Left lung (tissue), 10 donors: Measurements from ENCODE around the gene GRIN2C. TPM values are rescaled to one million over a fixed set of nuclear protein-coding genes. Genes with fewer than 3 reads are reported as not detected.

Experiments
- ATAC-seq: fragments of 200-7000 bp; cut with Tn5 transposase; one replicate; pipeline ENCODE4 v1.9.1; 2020; ENCODE audit warnings: moderate library complexity
- DNase-seq, 4 donors: peaks; one replicate each; pipeline ENCODE4 v3.0.0-alpha.2; 2013 to 2020
- H3K27ac ChIP-seq, 2 donors: fragments of 200-600 bp; sonication (generic) in 1 of 2; one replicate each; pipeline versions ENCODE4 v1.5.0 to v1.8.0; 2020 to 2021
- H3K27me3 ChIP-seq, 2 donors: fragments of 200-600 bp; sonication (generic) in 1 of 2; one replicate each; pipeline versions ENCODE4 v1.5.0 to v1.8.0; 2020 to 2021
- H3K36me3 ChIP-seq, 2 donors: fragments of 200-600 bp; sonication (generic) in 1 of 2; one replicate each; pipeline versions ENCODE4 v1.5.0 to v1.8.0; 2020 to 2021
- H3K4me1 ChIP-seq, 2 donors: fragments of 200-600 bp; one replicate each; pipeline ENCODE4 v1.8.0; 2021
- H3K4me3 ChIP-seq, 2 donors: fragments of 200-600 bp; sonication (generic) in 1 of 2; one replicate each; pipeline versions ENCODE4 v1.5.0 to v1.8.0; 2020 to 2021; ENCODE audit warnings: mild to moderate bottlenecking in 1 of 2
- H3K9me3 ChIP-seq, 2 donors: fragments of 200-600 bp; sonication (generic) in 1 of 2; one replicate each; pipeline versions ENCODE4 v1.5.0 to v1.8.0; 2020 to 2021
- CTCF ChIP-seq, 2 donors: fragments of 200-600 bp; sonication (generic) in 1 of 2; IDR thresholded peaks; one replicate each; pipeline versions ENCODE4 v1.5.0 to v1.8.0; 2021; ENCODE audit warnings: antibody characterized with exemption in 2 of 2
- intact Hi-C, 2 donors: fragments of 100-400 bp; cut with DNase I; formaldehyde crosslinking; loops; one replicate each; pipeline versions ENCODE4 v1.11.2 to v1.14.2; 2022
- polyA plus RNA-seq, 6 donors: library from polyadenylated mRNA; unstranded; fragments of 120-200 nt; gene quantifications; one replicate each; pipeline ENCODE4 v1.2.1, GENCODE V29; 2013; ENCODE audit not compliant: insufficient read length in 6 of 6
- total RNA-seq, 2 donors: library from RNA; stranded (reverse); fragmentation: NEBNext Ultra II Directional; extraction: Animal tissue kit (Norgen Biotek cat#: 25700); gene quantifications; one replicate each; pipeline ENCODE4 v1.2.1, GENCODE V29; 2021
- donor health status: DM: no; HTN: yes; CAD: no.
- donor health status: DM: no; HTN: no; CAD: no.

The GRIN2C gene
- total and polyA plus RNA-seq, 8 donors, result 0.15 to 0.43 (median 0.26) TPM; not detected in 1

- ATAC-seq, result no peak
- no peaks in the 10 kb centered on the region for H3K36me3 ChIP-seq
- peaks cover 5 to 19% of the 10 kb centered on the region in 2 donors for H3K27me3 ChIP-seq
- no peaks in the 10 kb centered on the region for H3K9me3 ChIP-seq
- intact Hi-C loops, result no loop called here
- H3K4me1 ChIP-seq, result peaks cover 4 to 11% of the 10 kb centered on the region in 2 donors
- no peak overlapping the region for H3K4me3 ChIP-seq
- DNase-seq, result peak in 1 of 4 donors; percentile 73
- no peak overlapping the region for H3K27ac ChIP-seq
- no peak for TF ChIP-seq CTCF (IDR thresholded peaks at IDR 0.05)
These were observed 6.6 kb upstream of the GRIN2C start for GRCh38 chr17:74866198-74866835.

- no peaks in the 10 kb centered on the region for H3K36me3 ChIP-seq
- DNase-seq (peak in 1 of 4 donors; percentile 73), ATAC-seq (no peak)
- intact Hi-C loops, result no loop called here
- H3K4me3 ChIP-seq, result no peak overlapping the region
- peaks cover 11 to 17% of the 10 kb centered on the region in 2 donors for H3K4me1 ChIP-seq
- no peaks in the 10 kb centered on the region for H3K9me3 ChIP-seq
- no peak overlapping the region for H3K27ac ChIP-seq
- peaks cover 11 to 26% of the 10 kb centered on the region in 2 donors for H3K27me3 ChIP-seq
- no peak for TF ChIP-seq CTCF (IDR thresholded peaks at IDR 0.05)
These were observed 6.0 kb upstream of the GRIN2C start for GRCh38 chr17:74865504-74866197.

DNA sequence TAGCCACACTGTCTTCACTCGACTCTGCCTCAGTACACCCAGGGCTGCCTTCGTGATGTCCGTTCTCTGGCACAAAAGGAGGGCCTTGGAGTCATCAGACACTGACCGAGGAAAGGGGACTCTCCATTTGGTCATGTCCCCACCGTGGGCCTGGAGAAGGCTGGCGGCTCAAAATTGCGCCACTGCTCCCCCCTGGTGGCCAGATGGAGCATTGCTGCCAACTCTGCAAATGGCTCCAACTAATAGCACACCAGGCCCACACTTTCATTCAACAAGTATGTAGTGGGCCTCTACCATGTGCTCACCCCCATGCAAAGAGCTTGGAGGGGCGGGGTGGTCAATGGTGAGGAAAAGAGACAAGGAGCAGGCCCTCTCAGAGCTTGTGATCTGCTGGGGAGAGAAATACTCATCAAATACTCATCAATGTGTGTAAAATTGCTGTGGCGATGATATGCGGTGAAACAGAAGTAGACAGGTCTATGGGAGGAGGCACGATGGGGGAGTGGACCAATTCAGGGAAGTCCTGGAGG, 5.2 kb upstream of the GRIN2C start:
- Histone ChIP-seq H3K36me3 (no peaks in the 10 kb centered on the region), H3K27ac (no peak overlapping the region), H3K9me3 (no peaks in the 10 kb centered on the region), H3K4me1 (peaks cover 15 to 24% of the 10 kb centered on the region in 2 donors), H3K27me3 (peaks cover 18 to 33% of the 10 kb centered on the region in 2 donors), H3K4me3 (no peak overlapping the region)
- TF ChIP-seq CTCF (IDR thresholded peaks at IDR 0.05), result peak; percentile 93 to 96
- peak; percentile 76 for ATAC-seq
- intact Hi-C loops, result loop anchor here in 1 of 2 donors (5.0 kb wide), 1 partner anchor 73 kb away; no protein-coding TSS in a partner anchor
- peak; percentile 65 to 91 (median 72) for DNase-seq

DNA sequence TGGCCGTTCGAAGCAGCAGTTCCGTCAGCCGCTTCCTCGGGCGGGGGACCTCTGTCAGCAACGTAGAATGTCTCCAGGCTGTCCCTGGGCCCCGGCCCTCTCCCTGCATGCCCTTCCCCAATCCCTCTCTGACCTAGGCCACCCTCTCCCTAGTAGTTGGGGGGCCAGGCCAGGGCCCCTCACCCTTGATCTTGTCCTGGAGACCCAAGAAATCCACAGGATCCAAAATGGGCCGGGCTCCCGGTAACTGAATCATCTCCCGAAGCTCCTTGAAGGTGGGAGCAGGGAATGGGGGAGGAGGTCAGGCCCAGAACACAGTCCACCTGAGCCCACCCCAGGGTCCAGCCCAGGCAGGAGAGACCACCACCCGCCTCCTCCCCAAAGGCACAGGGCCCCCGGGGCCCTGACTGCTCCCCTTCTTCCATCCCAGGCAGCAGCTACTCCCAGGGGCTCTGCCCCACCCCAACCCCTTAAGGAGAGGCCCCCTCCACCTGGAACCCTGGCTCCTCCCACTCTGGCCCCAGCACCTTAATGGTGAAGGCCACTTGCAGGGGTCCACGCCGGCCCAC, 4.7 kb upstream of the GRIN2C start:
- no peak for TF ChIP-seq CTCF (IDR thresholded peaks at IDR 0.05)
- no peaks in the 10 kb centered on the region for H3K36me3 ChIP-seq
- no peak overlapping the region for H3K4me3 ChIP-seq
- no peak for DNase-seq
- no peak overlapping the region for H3K27ac ChIP-seq
- H3K9me3 ChIP-seq, result no peaks in the 10 kb centered on the region
- intact Hi-C loops, result loop anchor here in 1 of 2 donors (5.0 kb wide), 1 partner anchor 72 kb away; no protein-coding TSS in a partner anchor
- ATAC-seq, result no peak
- H3K27me3 ChIP-seq, result peaks cover 24 to 38% of the 10 kb centered on the region in 2 donors
- peaks cover 15 to 30% of the 10 kb centered on the region in 2 donors for H3K4me1 ChIP-seq
